Mucosa of stomach (tissue), 1 donor: ENCODE data around the gene ZNF853.
"Not testable (repeated sequence)": the region's sequence is repeated elsewhere in the genome, so short reads cannot be mapped to it uniquely, and the experiment has no call there.

Source experiments
- H3K27me3 ChIP-seq: one replicate; pipeline ENCODE4 v1.7.0; 2013; ENCODE audit warnings: mild to moderate bottlenecking, low read length; ENCODE audit not compliant: control insufficient read depth, insufficient read depth
- H3K36me3 ChIP-seq: one replicate; pipeline ENCODE4 v1.7.0; 2013; ENCODE audit warnings: low read length; ENCODE audit not compliant: control insufficient read depth, insufficient read depth
- H3K4me1 ChIP-seq: one replicate; pipeline ENCODE4 v1.7.0; 2013; ENCODE audit warnings: mild to moderate bottlenecking, low read length; ENCODE audit not compliant: control insufficient read depth, insufficient read depth
- H3K4me3 ChIP-seq: one replicate; pipeline ENCODE4 v1.7.0; 2013; ENCODE audit warnings: low read length
- H3K9ac ChIP-seq: one replicate; pipeline ENCODE4 v1.7.0; 2013; ENCODE audit warnings: mild to moderate bottlenecking, low read length, moderate library complexity
- H3K9me3 ChIP-seq: one replicate; pipeline ENCODE4 v1.7.0; 2013; ENCODE audit warnings: mild to moderate bottlenecking, low read length, moderate library complexity; ENCODE audit not compliant: control insufficient read depth
- donor health status: Pancreatic carcinoma.

Gene ZNF853

GRCh38 chr7:6614953-6615722, at the start of gene ZNF853:
Gene ZNF853, plus strand, starts transcription at chr7:6615610. Its CDS starts 565 bp downstream, at chr7:6616175.
- H3K9me3 ChIP-seq, result no peaks in the 10 kb centered on the region
- peak within 1 kb of the TSS; percentile 22 for H3K9ac ChIP-seq
- H3K4me1 ChIP-seq, result no peaks in the 10 kb centered on the region
- H3K4me3 ChIP-seq, result no peak within 1 kb of the TSS
- H3K27me3 ChIP-seq, result peaks cover 24% of the 10 kb centered on the region
- no peaks in the 10 kb centered on the region for H3K36me3 ChIP-seq

- Histone ChIP-seq H3K4me3 (no peak overlapping the region), H3K4me1 (no peaks in the 10 kb centered on the region), H3K9ac (no peak overlapping the region), H3K36me3 (no peaks in the 10 kb centered on the region), H3K9me3 (no peaks in the 10 kb centered on the region), H3K27me3 (peaks cover 2% of the 10 kb centered on the region)
Measured at GRCh38 chr7:6565655-6566054, 49.8 kb upstream of the ZNF853 start.

GRCh38 chr7:6567886-6568285, 47.5 kb upstream of the ZNF853 start:
- Histone ChIP-seq H3K4me3 (no peak overlapping the region), H3K4me1 (no peaks in the 10 kb centered on the region), H3K36me3 (no peaks in the 10 kb centered on the region), H3K27me3 (peaks cover 2% of the 10 kb centered on the region), H3K9me3 (no peaks in the 10 kb centered on the region), H3K9ac (no peak overlapping the region)

- Histone ChIP-seq H3K9me3 (no peaks in the 10 kb centered on the region), H3K4me3 (no peak overlapping the region), H3K36me3 (no peaks in the 10 kb centered on the region), H3K4me1 (no peaks in the 10 kb centered on the region), H3K27me3 (peaks cover 2% of the 10 kb centered on the region), H3K9ac (no peak overlapping the region)
Measured at GRCh38 chr7:6571160-6571779, 44.1 kb upstream of the ZNF853 start.

GRCh38 chr7:6575281-6576023, 40.0 kb upstream of the ZNF853 start:
- H3K9ac ChIP-seq, result no peak overlapping the region
- no peaks in the 10 kb centered on the region for H3K9me3 ChIP-seq
- H3K36me3 ChIP-seq, result no peaks in the 10 kb centered on the region
- no peaks in the 10 kb centered on the region for H3K27me3 ChIP-seq
- no peak overlapping the region for H3K4me3 ChIP-seq
- H3K4me1 ChIP-seq, result no peaks in the 10 kb centered on the region

- no peak overlapping the region for H3K9ac ChIP-seq
- no peaks in the 10 kb centered on the region for H3K36me3 ChIP-seq
- H3K4me3 ChIP-seq, result no peak overlapping the region
- no peaks in the 10 kb centered on the region for H3K27me3 ChIP-seq
- no peaks in the 10 kb centered on the region for H3K9me3 ChIP-seq
- H3K4me1 ChIP-seq, result no peaks in the 10 kb centered on the region
Measured at GRCh38 chr7:6576024-6576866, 39.2 kb upstream of the ZNF853 start.

GRCh38 chr7:6576867-6577368, 38.5 kb upstream of the ZNF853 start:
- H3K27me3 ChIP-seq, H3K4me3 ChIP-seq, H3K4me1 ChIP-seq, H3K36me3 ChIP-seq, H3K9me3 ChIP-seq: not testable (repeated sequence)
- H3K9ac ChIP-seq, result peak overlapping the region; percentile 96

GRCh38 chr7:6577369-6578113, 37.9 kb upstream of the ZNF853 start, which contains the start of gene ZDHHC4:
Gene ZDHHC4, plus strand, starts transcription at chr7:6577454. Its CDS starts 3,108 bp downstream, at chr7:6580562.
- Histone ChIP-seq H3K27me3 (no peaks in the 10 kb centered on the region), H3K9ac (peak within 1 kb of the TSS; percentile 96), H3K4me1 (no peaks in the 10 kb centered on the region), H3K4me3 (peak within 1 kb of the TSS; percentile 60), H3K36me3 (no peaks in the 10 kb centered on the region), H3K9me3 (no peaks in the 10 kb centered on the region)

GRCh38 chr7:6578114-6579084, 37.0 kb upstream of the ZNF853 start:
- no peaks in the 10 kb centered on the region for H3K36me3 ChIP-seq

GRCh38 chr7:6579446-6579845, 36.0 kb upstream of the ZNF853 start:
- no peak overlapping the region for H3K4me3 ChIP-seq

More at GRCh38 chr7:6578114-6579084, 37.0 kb upstream of the ZNF853 start:
- H3K9ac ChIP-seq, result no peak overlapping the region
- peak overlapping the region; percentile 60 for H3K4me3 ChIP-seq
- no peaks in the 10 kb centered on the region for H3K4me1 ChIP-seq
- no peaks in the 10 kb centered on the region for H3K9me3 ChIP-seq
- no peaks in the 10 kb centered on the region for H3K27me3 ChIP-seq

More at GRCh38 chr7:6579446-6579845, 36.0 kb upstream of the ZNF853 start:
- no peaks in the 10 kb centered on the region for H3K27me3 ChIP-seq
- no peak overlapping the region for H3K9ac ChIP-seq
- H3K4me1 ChIP-seq, result no peaks in the 10 kb centered on the region
- H3K36me3 ChIP-seq, result no peaks in the 10 kb centered on the region
- no peaks in the 10 kb centered on the region for H3K9me3 ChIP-seq
